Peyer's patch (tissue), 4 donors: ENCODE data around the gene RNF6. TPM values are rescaled to one million over a fixed set of nuclear protein-coding genes. Genes with fewer than 3 reads are reported as not detected.
A peak's percentile ranks its signal among the peaks of the same experiment; 100 is the strongest.

Experiments
- DNase-seq, 3 donors: peaks; one replicate each; pipeline ENCODE4 v3.0.0-alpha.2; 2017 to 2019
- H3K27ac ChIP-seq, 4 donors: fragments of 200-600 bp; sonication (generic); one replicate each; pipeline ENCODE4 v1.5.1; 2016 to 2019
- H3K27me3 ChIP-seq, 2 donors: fragments of 200-600 bp; sonication (generic); one replicate each; pipeline ENCODE4 v1.5.1; 2019
- H3K36me3 ChIP-seq, 3 donors: fragments of 200-600 bp; sonication (generic); one replicate each; pipeline ENCODE4 v1.5.1; 2016 to 2019
- H3K4me1 ChIP-seq, 4 donors: fragments of 200-600 bp; sonication (generic); one replicate each; pipeline ENCODE4 v1.5.1; 2016 to 2019
- H3K4me3 ChIP-seq, 4 donors: fragments of 200-600 bp; sonication (generic); 1 replicate in 3 of 4; 2 replicates in 1 of 4; pipeline ENCODE4 v1.5.1; 2016 to 2019; ENCODE audit warnings: mild to moderate bottlenecking in 1 of 4
- H3K9me3 ChIP-seq, 4 donors: fragments of 200-600 bp; sonication (generic); one replicate each; pipeline ENCODE4 v1.5.1; 2016 to 2019; ENCODE audit warnings: mild to moderate bottlenecking in 1 of 4
- POLR2A ChIP-seq, 2 donors: fragments of 450-650 bp; IDR thresholded peaks; one replicate each; pipeline ENCODE4 v1.5.1; 2017; ENCODE audit warnings: antibody characterized with exemption in 2 of 2, mild to moderate bottlenecking in 2 of 2, moderate library complexity in 2 of 2
- total RNA-seq, 4 donors: library from RNA; depleted of rRNA; stranded (reverse); fragments of >200 nt; gene quantifications; one replicate each; pipeline ENCODE4 v1.1.0, GENCODE V29; 2016
- TF ChIP-seq, protein P1 (sequence below), 6 experiments: fragments of 450-650 bp in 4 of 6; fragments of 200-600 bp in 2 of 6; sonication (generic) in 1 of 6; IDR thresholded peaks; one replicate each; pipeline ENCODE4 v1.5.1; 2017 to 2019; ENCODE audit warnings: antibody characterized with exemption in 6 of 6, mild to moderate bottlenecking in 3 of 6, moderate library complexity in 1 of 6

The RNF6 gene
- total RNA-seq, 4 donors from 2014 or later, result 16.5 to 27.5 (median 22.5) TPM

DNA sequence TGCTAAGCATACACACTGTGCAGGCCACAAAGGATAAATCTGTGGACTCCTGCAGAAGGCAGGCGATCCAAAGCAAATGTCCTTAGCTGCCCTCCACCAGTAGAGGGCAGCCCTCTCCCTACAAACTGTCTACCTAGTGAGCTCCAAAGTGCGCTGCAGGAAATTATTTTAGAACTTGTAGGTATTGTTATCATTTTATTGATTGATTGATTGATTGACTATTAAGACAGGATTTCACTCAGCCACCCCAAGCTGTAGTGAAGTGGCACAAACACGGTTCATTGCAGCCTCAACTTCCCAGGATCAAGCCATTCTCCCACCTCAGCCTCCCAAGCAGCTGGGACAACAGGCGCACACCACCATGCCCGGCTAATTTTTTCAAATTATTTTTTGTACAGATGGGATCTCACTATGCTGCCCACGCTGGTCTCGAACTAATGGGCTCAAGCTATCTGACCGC lies 37.3 kb downstream of the RNF6 start:
- no peak overlapping the region for H3K27ac ChIP-seq
- peaks cover 0 to 9% (median 4%) of the 10 kb centered on the region in 4 donors for H3K4me1 ChIP-seq
- TF ChIP-seq, protein P1, sequence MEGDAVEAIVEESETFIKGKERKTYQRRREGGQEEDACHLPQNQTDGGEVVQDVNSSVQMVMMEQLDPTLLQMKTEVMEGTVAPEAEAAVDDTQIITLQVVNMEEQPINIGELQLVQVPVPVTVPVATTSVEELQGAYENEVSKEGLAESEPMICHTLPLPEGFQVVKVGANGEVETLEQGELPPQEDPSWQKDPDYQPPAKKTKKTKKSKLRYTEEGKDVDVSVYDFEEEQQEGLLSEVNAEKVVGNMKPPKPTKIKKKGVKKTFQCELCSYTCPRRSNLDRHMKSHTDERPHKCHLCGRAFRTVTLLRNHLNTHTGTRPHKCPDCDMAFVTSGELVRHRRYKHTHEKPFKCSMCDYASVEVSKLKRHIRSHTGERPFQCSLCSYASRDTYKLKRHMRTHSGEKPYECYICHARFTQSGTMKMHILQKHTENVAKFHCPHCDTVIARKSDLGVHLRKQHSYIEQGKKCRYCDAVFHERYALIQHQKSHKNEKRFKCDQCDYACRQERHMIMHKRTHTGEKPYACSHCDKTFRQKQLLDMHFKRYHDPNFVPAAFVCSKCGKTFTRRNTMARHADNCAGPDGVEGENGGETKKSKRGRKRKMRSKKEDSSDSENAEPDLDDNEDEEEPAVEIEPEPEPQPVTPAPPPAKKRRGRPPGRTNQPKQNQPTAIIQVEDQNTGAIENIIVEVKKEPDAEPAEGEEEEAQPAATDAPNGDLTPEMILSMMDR (IDR thresholded peaks at IDR 0.05), result peak; percentile 81 to 94 (median 88)
- no peak for TF ChIP-seq POLR2A (IDR thresholded peaks at IDR 0.05)
- H3K9me3 ChIP-seq, result no peaks in the 10 kb centered on the region
- DNase-seq, result peak; percentile 59 to 88 (median 61)
- no peaks in the 10 kb centered on the region for H3K27me3 ChIP-seq
- no peak overlapping the region for H3K4me3 ChIP-seq
- no peaks in the 10 kb centered on the region for H3K36me3 ChIP-seq

DNA sequence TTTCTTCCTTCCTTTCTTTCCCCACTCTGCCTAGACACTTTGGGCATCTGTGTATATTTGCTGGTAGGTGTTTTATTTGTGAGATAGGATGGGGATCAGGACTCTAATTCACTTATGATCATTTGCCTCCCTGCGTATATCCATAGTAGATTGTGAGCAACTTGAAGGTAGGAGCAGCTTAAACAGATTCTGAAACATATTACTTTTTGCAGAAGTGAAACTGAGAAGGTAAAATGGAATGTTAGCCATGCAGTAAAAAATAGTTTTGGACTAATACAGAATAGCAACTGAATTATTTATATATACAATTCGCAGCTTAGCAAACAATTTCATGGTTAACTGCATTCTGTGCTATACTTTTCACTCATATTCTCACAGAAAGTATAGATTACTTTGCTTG lies 38.7 kb downstream of the RNF6 start:
- TF ChIP-seq, protein P1 (IDR thresholded peaks at IDR 0.05), result no peak
- TF ChIP-seq POLR2A (IDR thresholded peaks at IDR 0.05), result no peak
- no peak overlapping the region for H3K27ac ChIP-seq
- H3K27me3 ChIP-seq, result no peaks in the 10 kb centered on the region
- no peaks in the 10 kb centered on the region for H3K9me3 ChIP-seq
- H3K4me1 ChIP-seq, result peaks cover 0 to 9% (median 4%) of the 10 kb centered on the region in 4 donors
- H3K36me3 ChIP-seq, result no peaks in the 10 kb centered on the region
- no peak for DNase-seq
- H3K4me3 ChIP-seq, result no peak overlapping the region

GRCh38 chr13:26179344-26179743 lies 42.8 kb downstream of the RNF6 start:
- no peak overlapping the region for H3K4me3 ChIP-seq
- H3K4me1 ChIP-seq, result no peaks in the 10 kb centered on the region
- TF ChIP-seq POLR2A (IDR thresholded peaks at IDR 0.05), result no peak
- TF ChIP-seq, protein P1 (IDR thresholded peaks at IDR 0.05), result no peak
- DNase-seq, result no peak
- no peaks in the 10 kb centered on the region for H3K27me3 ChIP-seq
- H3K9me3 ChIP-seq, result no peaks in the 10 kb centered on the region
- H3K36me3 ChIP-seq, result no peaks in the 10 kb centered on the region
- no peak overlapping the region for H3K27ac ChIP-seq

GRCh38 chr13:26168835-26169234 lies 53.3 kb downstream of the RNF6 start:
- no peak overlapping the region for H3K4me3 ChIP-seq
- no peak overlapping the region for H3K27ac ChIP-seq
- H3K36me3 ChIP-seq, result no peaks in the 10 kb centered on the region
- H3K9me3 ChIP-seq, result no peaks in the 10 kb centered on the region
- no peak for DNase-seq
- no peak for TF ChIP-seq POLR2A (IDR thresholded peaks at IDR 0.05)
- TF ChIP-seq, protein P1 (IDR thresholded peaks at IDR 0.05), result no peak
- no peaks in the 10 kb centered on the region for H3K27me3 ChIP-seq
- no peaks in the 10 kb centered on the region for H3K4me1 ChIP-seq

DNA sequence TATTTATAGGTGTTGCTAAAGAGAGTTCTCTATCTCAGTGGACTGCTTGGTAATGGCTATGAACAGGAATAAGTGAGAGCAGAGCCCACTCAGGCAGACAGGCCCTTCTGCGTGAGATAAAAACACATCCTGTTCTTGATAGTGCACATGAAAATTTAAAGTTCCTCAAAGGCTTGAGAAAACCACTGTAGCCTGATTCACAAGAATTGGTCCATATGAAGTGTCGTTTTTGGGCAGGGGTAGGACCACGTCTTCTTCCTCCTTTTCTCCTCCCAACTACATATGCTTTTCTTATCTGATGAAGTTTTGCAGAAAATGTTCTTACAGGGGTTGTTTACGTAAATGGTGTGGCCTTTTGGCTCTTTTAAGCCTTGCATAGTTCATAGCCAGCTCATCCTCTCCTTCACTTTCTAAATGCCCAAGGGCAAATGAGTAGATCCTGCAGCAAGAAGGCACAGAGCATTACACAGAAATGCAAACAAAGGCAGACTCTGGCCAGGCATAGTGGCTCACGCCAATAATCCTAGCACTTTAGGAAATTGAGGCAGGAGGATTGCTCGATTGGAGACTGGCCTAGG lies 53.8 kb downstream of the RNF6 start:
- Histone ChIP-seq H3K36me3 (no peaks in the 10 kb centered on the region), H3K4me3 (no peak overlapping the region), H3K4me1 (no peaks in the 10 kb centered on the region), H3K9me3 (no peaks in the 10 kb centered on the region), H3K27ac (no peak overlapping the region), H3K27me3 (no peaks in the 10 kb centered on the region)
- TF ChIP-seq, protein P1 (IDR thresholded peaks at IDR 0.05), result no peak
- TF ChIP-seq POLR2A (IDR thresholded peaks at IDR 0.05), result no peak
- no peak for DNase-seq
